ENCODE measurements around the gene BFSP1. TPM values are rescaled to one million over a fixed set of nuclear protein-coding genes. Genes with fewer than 3 reads are reported as not detected.

The BFSP1 gene
- total RNA-seq, 1 donor from 2014 or later, result 7.5 TPM

DNA sequence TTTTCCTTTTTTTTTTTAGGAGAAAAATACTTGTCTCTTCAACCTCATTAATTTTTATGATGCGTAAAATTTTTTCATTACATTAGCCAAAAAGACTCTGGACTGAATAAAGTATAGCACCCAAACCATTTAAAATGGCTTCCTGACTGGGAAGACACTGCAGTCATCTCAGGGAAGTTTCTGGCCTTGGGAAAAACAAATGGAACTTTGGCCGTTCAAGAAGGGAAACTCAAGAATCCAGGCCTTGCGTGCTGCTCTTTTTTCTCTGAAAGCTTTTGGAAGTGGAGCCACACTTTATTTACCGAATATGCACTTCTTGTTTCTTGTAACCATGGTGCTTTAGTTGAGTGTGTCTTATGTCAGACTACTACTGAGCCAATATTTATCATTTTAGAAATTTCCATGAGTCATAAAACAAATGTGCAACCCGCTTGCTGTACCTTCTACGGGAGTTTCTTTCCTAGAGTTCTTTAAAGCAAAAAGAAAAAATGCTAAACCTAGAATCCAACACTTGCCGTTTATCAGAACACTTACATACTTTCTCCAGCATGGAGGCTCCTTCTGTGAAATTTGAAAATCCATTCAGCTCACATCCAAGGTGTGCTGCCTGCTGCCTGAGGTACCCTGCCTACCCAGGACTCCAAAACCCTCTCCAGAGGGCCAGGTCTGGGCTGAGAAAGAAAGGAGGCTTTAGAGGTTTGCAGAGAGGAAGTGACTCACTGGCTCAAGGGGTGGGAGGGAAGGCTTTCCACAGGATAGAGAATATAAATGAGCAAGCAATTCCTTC, 27.2 kb upstream of the BFSP1 start:
- DNase-seq (ENCODE audit: low read depth), result peak; percentile 87

DNA sequence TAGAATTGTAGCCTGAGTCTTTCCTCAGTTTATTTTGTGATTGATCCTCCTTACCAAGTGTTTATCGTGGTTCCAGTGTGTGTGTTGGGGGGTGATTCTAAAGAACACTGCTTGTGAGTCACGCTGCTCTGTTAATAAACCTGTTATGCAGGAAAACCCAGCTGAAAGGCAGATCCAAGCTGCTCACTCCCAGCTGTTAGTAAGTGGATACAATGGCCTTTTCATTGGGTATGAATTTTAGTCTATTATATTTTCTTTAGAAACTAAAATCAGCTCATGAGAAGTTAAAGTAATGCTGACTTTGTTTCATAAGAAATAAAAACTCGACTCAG, 26.5 kb upstream of the BFSP1 start:
- peak; percentile 90 for DNase-seq (ENCODE audit: low read depth)

DNA sequence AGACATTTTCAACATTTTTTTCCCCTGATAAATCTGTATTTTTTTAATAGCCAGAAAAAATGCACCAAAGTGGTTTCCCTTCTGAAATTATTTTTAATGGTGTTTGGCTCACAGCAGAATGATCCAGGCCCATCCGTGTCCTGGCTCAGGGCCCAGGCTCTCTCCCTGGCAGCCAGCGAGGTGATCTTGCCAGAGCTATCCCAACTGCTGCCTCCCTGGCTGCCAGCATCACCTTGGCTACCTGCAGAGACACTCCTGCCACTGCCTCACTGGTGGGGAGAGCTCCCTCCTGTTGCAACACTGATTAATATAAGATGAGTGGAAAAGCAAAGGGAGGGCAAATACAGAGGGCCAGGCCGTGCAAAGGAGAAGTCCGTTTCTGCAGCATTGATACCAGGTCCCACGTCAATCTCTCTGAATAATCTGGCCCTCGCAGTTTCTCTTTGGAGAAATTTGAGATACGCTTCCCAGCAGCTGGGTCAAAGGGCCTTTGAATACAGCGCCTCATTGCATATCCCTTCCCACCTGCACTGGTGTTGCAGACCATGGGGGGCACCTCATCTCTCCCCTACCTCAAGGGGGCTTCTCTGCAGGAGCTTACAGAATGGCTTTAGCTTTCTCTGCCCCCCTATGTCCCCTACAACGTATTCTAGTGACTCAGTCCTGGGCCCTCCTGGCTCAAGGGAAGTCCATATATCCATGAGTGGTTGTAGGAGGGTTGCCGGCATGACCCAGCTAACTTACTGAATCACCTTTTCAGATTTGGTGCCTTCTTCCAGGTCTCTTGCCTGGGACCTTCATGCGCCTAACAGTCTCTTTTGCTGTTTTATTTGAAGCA, 25.9 kb upstream of the BFSP1 start:
- DNase-seq (ENCODE audit: low read depth), result no peak

DNA sequence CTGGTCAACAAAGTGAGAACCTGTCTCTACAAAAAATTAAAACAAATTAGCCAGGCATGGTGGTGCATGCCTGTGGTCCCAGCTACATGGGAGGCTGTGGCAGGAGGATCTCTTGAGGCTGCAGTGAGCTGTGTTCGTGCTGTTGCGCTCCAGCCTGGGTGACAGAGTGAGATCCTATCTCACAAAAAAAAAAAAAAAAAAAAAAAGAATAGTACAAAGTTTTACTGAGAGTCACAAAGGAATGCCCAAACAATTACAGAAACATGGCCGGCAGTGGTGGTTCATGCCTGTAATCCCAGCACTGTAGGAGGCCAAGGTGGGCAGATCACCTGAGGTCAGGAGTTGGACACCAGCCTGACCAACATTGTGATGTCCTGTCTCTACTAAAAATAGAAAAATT, 23.9 kb upstream of the BFSP1 start:
- DNase-seq (ENCODE audit: low read depth), result no peak

DNA sequence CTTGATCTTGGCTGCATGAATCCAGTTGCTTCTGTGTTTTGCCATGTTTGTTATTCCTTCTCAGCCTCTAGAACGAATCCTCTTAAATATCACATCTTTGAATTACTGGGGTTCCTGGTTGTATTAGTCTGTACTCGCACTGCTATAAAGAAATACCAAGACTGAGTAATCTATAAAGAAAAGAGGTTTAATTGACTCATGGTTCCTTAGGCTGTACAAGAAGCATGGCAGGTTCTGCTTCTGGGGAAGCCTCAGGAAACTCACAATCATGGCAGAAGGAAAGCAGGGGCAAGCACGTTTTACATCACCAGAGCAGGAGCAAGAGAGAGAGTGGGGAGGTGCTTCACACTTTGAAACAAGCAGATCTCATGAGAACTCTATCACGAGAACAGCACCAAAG, 18.0 kb upstream of the BFSP1 start:
- no peak for DNase-seq (ENCODE audit: low read depth)

DNA sequence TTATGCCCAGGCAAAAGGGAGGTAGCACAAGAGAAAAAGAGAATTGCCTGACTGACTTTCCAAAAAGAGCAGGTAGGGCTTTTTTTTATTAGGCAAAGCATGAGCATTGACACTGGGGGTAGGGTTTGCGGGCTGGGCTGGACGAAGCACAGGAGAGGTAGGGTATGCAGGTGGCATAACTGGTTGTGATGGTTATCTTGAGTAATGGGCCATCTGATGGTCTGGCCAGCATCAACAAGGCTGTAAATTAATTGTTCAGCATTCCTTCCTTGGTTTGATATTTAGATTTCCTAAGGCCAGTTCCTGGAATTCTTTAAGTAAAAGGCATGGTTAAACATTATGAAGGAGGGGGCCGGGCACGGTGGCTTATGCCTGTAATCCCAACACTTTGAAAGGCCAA, 13.9 kb upstream of the BFSP1 start:
- DNase-seq (ENCODE audit: low read depth), result peak; percentile 49

DNA sequence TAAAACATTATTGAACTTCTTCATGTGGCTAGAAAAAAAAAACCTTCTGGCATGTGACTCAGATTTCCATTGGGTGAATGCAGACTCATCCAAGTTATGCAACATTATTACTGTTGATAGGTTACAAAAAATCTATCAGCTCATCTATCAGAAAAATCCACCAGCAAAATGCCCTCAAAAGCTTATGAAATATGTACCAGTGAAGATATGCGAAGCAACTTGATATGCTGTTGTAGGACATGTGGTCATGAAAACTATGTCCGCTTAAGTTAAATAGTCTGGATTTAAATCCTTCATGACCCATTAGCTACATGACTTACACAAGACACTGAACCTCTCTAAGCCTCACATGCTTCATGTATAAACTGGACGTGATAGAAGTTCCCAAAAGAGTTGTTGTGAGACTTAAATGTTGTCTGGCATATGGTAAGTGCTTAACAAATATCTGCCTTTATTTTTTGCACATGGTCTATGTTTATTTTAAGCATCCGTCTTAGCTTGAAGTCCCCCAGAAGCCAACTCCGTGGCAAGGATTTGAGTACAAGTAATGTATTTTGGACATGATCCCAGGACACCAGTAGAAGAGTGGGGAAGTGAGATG, 12.5 kb upstream of the BFSP1 start:
- DNase-seq (ENCODE audit: low read depth), result peak; percentile 48

DNA sequence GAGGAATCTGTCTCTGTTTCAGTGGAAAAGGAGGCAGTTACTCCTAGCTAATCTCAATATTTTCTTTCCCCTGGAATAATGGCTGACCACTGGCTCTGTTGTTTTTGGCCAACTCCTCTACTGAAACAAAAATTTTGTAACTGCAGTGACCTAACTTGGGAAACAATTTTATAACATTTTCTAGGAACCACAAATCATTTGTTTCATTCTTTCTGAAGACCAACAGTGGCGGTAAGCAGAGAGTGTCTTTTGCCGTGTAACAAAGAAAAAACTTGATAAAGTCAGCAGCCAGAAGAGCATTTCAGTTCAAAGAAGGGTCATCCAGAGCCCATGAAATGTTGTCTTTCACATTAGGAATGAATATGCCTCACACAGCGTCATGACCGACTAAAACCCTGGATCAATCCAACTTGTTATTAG, 11.8 kb upstream of the BFSP1 start:
- DNase-seq (ENCODE audit: low read depth), result peak; percentile 57

DNA sequence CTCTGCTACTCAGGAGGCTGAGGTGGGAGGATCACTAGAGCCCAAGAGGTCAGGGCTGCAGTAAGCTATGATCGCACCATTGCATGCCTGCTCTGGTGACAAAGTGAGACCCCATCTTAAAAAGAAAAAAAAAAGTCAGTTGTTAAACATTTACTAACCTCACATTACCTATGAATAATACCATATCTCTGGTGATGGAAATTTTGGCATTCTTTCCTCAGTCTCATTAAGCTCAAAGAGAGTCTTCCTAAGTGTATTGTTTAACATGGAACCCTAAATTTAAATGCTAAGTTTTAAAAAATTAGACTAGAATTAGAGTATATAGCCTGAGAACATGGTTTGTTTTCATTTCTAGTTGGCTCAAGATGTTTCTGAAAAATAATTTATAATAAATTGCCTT, 11.3 kb upstream of the BFSP1 start:
- DNase-seq (ENCODE audit: low read depth), result no peak

DNA sequence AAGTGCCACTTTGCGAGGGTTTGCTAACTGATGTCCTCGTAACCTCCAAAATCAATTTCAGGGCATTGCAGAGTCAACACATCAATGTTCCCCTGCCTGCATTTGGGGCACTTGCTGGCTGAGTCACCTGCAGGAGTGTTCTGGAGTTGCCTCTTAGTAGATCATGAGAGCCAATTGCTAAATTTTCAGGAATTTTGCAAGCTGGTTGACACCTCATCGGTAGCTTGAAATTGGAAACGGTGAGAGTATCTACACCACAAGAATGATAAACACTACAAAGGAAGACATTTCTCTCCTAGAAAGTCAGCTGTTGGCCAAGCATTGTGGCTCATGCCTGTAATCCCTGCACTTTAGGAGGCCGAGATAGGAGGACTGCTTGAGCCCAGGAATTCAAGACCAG, 10.8 kb upstream of the BFSP1 start:
- DNase-seq (ENCODE audit: low read depth), result no peak

DNA sequence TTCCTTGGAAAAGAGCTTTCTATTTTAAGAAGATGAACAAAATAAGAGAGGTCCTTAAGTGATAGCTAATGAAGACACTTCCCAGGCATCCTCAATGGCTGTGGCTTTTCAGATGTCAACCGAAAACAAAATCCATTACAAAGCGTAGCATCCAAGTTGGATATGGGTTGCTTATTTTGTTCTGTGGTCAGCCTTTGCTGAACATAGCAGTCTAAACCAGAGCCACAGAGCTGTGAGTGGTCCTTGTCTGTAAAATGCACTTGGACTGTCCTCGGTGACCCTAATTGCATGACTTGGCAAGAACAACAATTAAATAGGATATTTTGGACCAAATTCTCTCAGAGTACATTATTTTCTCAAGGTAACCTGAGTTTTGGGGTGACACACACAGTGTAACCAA, 10.4 kb upstream of the BFSP1 start:
- no peak for DNase-seq (ENCODE audit: low read depth)

DNA sequence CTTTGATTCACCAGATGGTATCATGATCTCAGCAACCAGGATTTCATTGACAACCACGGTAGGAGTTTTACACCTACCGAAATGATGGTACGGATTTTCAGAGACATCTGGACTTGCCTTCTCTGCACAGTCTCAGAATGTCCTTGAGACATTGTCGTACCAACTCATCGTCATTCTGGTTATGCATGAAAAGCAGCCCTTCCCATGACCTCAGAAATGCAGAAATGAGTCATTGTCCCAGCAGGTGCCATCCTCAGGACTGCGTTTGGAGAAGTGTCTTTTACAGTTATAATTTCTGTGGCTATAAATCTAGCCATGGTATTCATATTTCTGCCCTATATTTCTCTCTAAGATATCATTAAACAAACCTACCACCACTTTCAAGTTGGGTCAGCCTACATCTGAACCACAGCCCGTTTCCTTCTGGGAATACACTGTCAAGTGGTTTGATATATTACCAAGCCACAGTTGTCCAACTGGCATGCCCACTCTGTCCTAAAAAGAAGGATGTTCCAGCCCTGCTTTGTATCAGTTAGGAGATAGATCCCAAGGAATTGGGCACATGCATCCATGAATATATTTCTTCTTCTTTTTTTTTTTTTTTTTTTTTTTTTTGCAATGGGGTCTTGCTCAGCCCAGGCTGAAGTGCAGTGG, 7.5 kb upstream of the BFSP1 start:
- peak; percentile 20 for DNase-seq (ENCODE audit: low read depth)

DNA sequence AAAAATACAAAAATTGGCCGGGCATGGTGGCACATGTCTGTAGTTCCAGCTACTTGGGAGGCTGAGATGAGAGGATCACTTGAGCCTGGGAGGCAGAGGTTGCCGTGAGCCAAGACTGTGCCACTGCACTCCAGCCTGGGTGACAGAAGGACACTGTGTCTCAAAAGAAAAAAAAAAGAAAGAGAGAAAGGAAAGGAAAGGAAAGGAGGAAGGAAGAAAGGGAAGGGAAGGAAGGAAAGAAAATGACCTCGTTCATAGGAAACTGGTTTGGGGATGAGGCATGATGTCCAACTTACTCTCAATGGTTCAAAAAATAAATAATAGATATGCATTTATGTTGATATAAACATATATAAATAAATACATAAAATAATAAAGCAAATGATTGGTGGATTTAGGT, 6.8 kb upstream of the BFSP1 start:
- no peak for DNase-seq (ENCODE audit: low read depth)

DNA sequence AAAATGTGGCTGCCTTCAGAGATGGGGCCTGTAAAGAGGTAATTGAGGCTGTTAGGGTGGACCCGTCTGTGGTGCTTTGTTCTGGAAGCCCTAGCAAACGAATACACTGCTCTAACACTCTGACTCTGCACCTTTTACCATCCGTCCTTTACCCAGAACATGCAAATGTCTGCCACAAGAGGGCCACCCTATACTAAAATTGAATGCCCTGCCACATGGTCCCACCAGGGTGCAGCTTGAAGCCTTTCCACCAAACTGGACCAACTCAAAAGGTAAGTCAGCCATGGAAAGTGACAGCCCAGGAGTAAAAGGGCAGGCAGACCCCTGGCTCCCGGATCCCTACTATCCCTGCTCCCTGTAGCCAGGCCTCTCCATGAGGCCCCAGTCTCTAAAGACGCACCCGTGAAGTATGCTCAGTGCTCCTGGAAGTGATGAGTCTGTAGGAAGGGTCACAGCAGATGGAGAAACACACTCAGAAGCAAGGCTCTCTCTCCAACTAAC, 5.8 kb upstream of the BFSP1 start:
- peak; percentile 72 for DNase-seq (ENCODE audit: low read depth)

DNA sequence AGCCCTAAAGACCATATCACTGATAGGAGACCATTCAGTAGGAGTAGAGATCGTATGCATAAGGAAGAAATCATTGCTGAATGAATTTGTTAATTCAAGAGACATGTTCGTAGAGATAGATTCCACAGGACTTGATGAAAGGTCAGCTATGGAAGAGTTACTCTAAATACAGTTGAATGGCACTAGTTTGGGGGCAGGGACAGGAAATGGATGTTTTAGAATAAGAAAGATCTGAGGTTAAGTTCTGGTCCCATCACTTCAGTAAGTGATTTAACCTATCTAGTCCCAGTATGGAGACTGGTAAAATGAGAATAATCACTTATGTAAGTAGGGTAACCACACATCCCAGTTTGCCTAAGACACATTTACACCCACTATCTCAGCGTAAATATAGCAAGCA, 2.9 kb upstream of the BFSP1 start:
- DNase-seq (ENCODE audit: low read depth), result no peak

DNA sequence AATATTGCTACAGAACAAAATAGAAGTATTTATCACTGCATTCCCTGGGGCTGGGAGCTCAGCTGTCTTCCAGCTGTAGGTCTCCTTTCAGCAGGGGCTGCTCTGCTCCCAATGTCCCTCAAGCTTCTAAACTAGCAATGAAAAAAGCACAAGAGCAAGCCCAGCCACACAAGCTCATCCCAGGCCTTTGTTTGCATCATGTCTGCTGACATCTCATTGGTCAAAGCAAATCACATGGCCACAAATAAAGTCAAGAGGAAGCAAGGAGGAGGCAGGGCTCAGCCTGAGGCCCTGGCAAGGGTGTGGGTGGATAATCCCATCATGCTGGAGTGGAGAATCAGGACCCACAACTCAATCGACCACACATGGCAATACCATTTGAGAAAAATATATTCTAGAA, 2.2 kb upstream of the BFSP1 start:
- peak; percentile 53 for DNase-seq (ENCODE audit: low read depth)

DNA sequence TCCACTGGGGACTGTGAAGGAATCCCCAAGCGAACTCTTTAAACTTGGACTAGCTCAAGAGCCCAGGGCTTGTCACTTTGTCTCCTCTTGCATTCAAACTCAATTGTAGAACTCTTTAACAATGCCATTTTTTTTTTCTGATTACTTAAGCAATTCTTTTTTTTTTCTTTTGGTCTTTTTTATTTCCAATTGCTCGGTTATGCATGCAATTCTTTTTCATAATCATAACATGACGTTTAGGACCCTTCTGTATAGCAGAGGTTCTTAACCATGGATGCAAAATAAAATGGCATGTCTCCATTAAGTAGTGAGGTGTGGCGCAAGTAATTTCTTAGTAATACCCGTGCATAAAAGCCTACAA, 466 bp upstream of the BFSP1 start:
- no peak for DNase-seq (ENCODE audit: low read depth)

DNA sequence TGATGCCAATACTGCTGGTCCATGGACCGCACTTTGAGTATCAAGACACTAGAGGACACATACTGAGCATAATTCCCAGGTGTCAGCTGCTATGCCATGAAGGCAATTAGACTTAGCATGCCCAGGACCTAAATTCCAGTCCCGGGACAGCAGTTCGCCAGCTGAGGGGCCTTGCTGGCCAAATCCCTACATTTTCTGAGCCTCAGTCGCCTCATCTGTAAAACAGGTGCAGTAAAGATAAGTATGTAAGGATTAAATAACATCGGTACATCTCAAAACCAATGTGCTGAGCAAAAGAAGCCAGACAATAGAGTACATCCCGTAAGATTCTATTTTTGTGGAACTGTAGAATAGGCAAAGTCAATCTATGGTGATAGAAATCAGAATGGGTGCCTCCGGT, 1.0 kb downstream of the BFSP1 start:
- DNase-seq (ENCODE audit: low read depth), result no peak

DNA sequence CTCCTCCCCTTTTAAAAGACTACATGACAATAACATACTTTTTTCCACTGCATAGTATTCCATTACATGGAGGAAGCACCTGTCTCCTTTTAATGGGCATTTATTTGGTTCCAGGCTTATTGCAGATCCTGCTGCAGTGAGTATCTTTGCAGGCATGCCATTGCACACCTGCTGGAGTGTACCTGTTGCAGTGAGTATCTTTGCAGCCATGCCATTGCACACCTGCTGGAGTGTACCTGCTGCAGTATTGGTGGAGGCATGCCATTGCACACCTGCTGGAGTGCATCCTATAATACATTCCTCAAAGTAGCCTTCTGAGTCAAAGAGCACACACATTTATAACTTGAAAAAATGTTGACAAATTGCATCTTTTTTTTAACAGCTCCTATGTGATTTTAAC, 1.6 kb downstream of the BFSP1 start:
- no peak for DNase-seq (ENCODE audit: low read depth)

DNA sequence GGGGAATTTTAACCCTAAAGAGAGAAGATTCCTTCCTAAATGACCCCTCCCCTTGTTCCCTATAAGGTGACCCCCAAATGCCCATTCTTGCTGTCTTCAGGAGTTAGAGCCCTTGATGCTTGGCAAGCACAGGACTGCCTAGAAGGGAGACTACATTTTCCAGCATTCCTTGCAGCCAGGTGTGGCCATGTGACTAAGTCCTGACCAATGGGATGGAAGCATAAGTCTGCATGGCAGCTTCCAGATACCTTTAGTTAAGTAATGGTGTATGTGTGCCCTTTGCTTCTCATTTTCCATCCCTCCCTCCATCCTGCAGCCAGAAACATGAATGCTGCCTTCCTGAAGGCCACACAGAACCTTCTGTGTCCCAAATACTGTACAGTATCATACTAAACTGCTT, 5.5 kb downstream of the BFSP1 start:
- DNase-seq (ENCODE audit: low read depth), result peak; percentile 56

DNA sequence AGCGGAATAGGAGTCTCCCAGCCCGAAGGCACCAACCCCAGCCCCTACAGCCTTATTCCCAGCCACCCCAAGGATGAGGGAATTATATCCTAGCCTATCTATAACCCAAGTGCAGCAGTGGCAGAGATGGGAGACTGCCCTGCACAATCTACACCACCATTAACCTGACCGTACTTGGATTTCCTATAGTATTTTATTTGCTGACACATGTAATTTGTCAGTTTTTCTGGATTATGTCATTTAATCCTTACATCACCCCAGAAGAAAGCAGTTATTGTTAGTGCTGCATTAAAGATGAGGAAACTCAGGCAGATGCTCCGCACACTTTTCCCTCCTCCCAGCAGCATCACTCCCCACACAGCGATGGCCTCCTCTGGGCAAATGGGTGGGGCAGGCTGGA, 6.0 kb downstream of the BFSP1 start:
- no peak for DNase-seq (ENCODE audit: low read depth)

DNA sequence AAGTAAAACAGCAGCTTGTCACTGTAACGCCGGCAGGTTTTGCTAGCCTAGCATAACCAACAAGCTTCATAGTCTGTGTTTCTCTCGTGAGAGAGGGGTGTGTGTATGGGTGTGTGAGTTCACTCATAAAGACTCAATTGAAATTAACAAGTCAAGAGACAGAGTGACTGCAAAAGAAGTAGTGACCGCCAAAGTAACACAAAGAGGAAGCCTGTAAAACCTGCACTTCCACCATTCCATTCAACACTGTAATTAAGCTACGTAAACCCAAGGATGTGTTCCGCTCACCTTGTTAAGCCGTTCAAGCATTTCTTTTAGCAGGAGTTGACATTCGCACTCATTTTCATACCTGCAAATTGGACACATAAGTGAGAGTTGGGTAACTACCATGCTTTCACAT, 6.6 kb downstream of the BFSP1 start:
- DNase-seq (ENCODE audit: low read depth), result no peak
